OCI-LY1 (cell line): ENCODE results near the gene SMKR1.
A peak's percentile ranks its signal among the peaks of the same experiment; 100 is the strongest.

Experiments used
- H2AFZ ChIP-seq: fragments of 200-600 bp; sonication (generic), shearing (Covaris generic); 2 replicates; pipeline ENCODE4 v1.6.0; 2014; ENCODE audit warnings: antibody characterized with exemption, mild to moderate bottlenecking, low read length
- H3F3A ChIP-seq: fragments of 200-600 bp; sonication (generic), shearing (Covaris generic); 2 replicates; pipeline ENCODE4 v1.6.0; 2014; ENCODE audit warnings: mild to moderate bottlenecking, antibody characterized with exemption, low read length, moderate library complexity; ENCODE audit not compliant: insufficient read depth
- H3K27ac ChIP-seq: fragments of 200-600 bp; sonication (generic); 2 replicates; pipeline ENCODE4 v1.5.1; 2014; ENCODE audit warnings: low read length, mixed run types, mild to moderate bottlenecking, low read depth; ENCODE audit not compliant: poor library complexity, severe bottlenecking
- H3K27me3 ChIP-seq: fragments of 200-600 bp; sonication (generic); 2 replicates; pipeline ENCODE4 v1.6.0; 2014; ENCODE audit warnings: antibody characterized with exemption, mild to moderate bottlenecking, low read length, moderate library complexity; ENCODE audit not compliant: insufficient read depth
- H3K36me3 ChIP-seq: fragments of 200-600 bp; sonication (generic); 2 replicates; pipeline ENCODE4 v1.6.1; 2014; ENCODE audit warnings: mild to moderate bottlenecking, antibody characterized with exemption, low read length, moderate library complexity, mixed read lengths; ENCODE audit not compliant: insufficient read depth
- H3K4me1 ChIP-seq: fragments of 200-600 bp; sonication (generic); 2 replicates; pipeline ENCODE4 v1.5.1; 2014; ENCODE audit warnings: mild to moderate bottlenecking, low read length, moderate library complexity; ENCODE audit not compliant: insufficient read depth, severe bottlenecking
- H3K4me2 ChIP-seq: fragments of 200-600 bp; sonication (generic), shearing (Covaris generic); 2 replicates; pipeline ENCODE4 v1.6.1; 2014; ENCODE audit warnings: low read length
- H3K4me3 ChIP-seq: fragments of 200-600 bp; sonication (generic); 2 replicates; pipeline ENCODE4 v1.5.1; 2014; ENCODE audit warnings: low read length, low read depth, mild to moderate bottlenecking, mixed read lengths; ENCODE audit not compliant: poor library complexity, severe bottlenecking
- H3K79me2 ChIP-seq: fragments of 200-600 bp; shearing (Covaris generic); 2 replicates; pipeline ENCODE4 v1.6.1; 2016; ENCODE audit warnings: mixed run types, low read length, mixed read lengths; ENCODE audit not compliant: insufficient read depth
- H3K9ac ChIP-seq: fragments of 200-600 bp; sonication (generic), shearing (Covaris generic); 2 replicates; pipeline ENCODE4 v1.6.1; 2014; ENCODE audit warnings: mild to moderate bottlenecking, low read length, mixed read lengths
- H3K9me2 ChIP-seq: fragments of 200-600 bp; sonication (generic), shearing (Covaris generic); 2 replicates; pipeline ENCODE4 v1.6.1; 2014; ENCODE audit warnings: low read depth, mild to moderate bottlenecking, low read length, mixed read lengths
- H3K9me3 ChIP-seq: fragments of 200-600 bp; shearing (Covaris generic); 2 replicates; pipeline ENCODE4 v1.6.1; 2014; ENCODE audit warnings: low read length, mixed read lengths
- H4K20me1 ChIP-seq: fragments of 200-600 bp; sonication (generic), shearing (Covaris generic); 2 replicates; pipeline ENCODE4 v1.6.0; 2016; ENCODE audit warnings: mild to moderate bottlenecking, low read length; ENCODE audit not compliant: insufficient read depth
- CTCF ChIP-seq: fragments of 200-600 bp; sonication (generic), shearing (Covaris generic); IDR thresholded peaks from 2 replicates; pipeline ENCODE4 v1.5.1; 2017; ENCODE audit warnings: mild to moderate bottlenecking, antibody characterized with exemption, low read length, moderate library complexity, mixed read lengths
- EZH2 ChIP-seq: fragments of 200-600 bp; sonication (generic), shearing (Covaris generic); IDR thresholded peaks from 2 replicates; pipeline ENCODE4 v1.8.0; 2017; ENCODE audit warnings: borderline replicate concordance, mixed run types, mild to moderate bottlenecking, antibody characterized with exemption, low read length, moderate library complexity, mixed read lengths

The SMKR1 gene

DNA sequence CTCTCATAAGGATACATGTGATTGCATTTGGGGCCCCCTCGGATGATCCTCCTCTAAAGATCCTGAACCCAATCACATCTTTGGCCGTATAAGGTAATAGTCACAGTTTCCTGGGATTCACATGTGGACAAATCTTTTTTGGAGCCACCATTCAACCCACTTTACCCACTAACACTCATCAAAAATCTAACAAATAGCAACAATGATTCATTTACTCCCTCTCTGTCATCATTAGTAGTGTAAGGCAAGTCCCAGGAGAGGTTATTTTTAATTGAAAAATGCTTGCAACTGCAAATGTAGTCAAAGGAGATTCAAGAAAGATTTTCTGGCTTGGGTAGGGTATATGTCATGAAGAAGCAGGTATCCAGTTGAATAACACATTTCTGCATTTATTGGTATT lies 9.9 kb upstream of the SMKR1 start:
- H2AFZ ChIP-seq: no peak overlapping the region
- H3K79me2 ChIP-seq: no peaks in the 10 kb centered on the region
- no peaks in the 10 kb centered on the region; the same call in 1 of the 2 replicates for H3K9me3 ChIP-seq
- no peak overlapping the region for H3K4me3 ChIP-seq
- H3K27me3 ChIP-seq: 0 out of 2 replicates have a peak, but pooled peaks cover 6% of the 10 kb centered on the region
- H4K20me1 ChIP-seq: no peaks in the 10 kb centered on the region
- no peak overlapping the region for H3K9ac ChIP-seq
- H3F3A ChIP-seq: no peaks in the 10 kb centered on the region
- H3K9me2 ChIP-seq: no peaks in the 10 kb centered on the region
- H3K4me2 ChIP-seq: no peak overlapping the region
- H3K4me1 ChIP-seq: peaks cover 11% of the 10 kb centered on the region
- H3K27ac ChIP-seq: no peak overlapping the region
- TF ChIP-seq EZH2 (no peak), CTCF (no peak)
- H3K36me3 ChIP-seq: no peaks in the 10 kb centered on the region

GRCh38 chr7:129493555-129493954 lies 8.8 kb upstream of the SMKR1 start:
- no peak for TF ChIP-seq EZH2
- peak; percentile 61 for TF ChIP-seq CTCF
- no peak overlapping the region for H3K27ac ChIP-seq

GRCh38 chr7:129494041-129494440 lies 8.3 kb upstream of the SMKR1 start:
- H3F3A ChIP-seq: no peaks in the 10 kb centered on the region
- H3K4me2 ChIP-seq: no peak overlapping the region
- no peak overlapping the region for H2AFZ ChIP-seq
- no peaks in the 10 kb centered on the region for H3K9me2 ChIP-seq
- H3K9me3 ChIP-seq: no peaks in the 10 kb centered on the region; the same call in 1 of the 2 replicates
- no peak overlapping the region for H3K27ac ChIP-seq
- H3K27me3 ChIP-seq: 0 out of 2 replicates have a peak, but pooled peaks cover 6% of the 10 kb centered on the region
- no peak overlapping the region for H3K9ac ChIP-seq
- TF ChIP-seq EZH2 (no peak), CTCF (no peak)
- H3K4me3 ChIP-seq: no peak overlapping the region
- H3K36me3 ChIP-seq: no peaks in the 10 kb centered on the region
- peaks cover 11% of the 10 kb centered on the region for H3K4me1 ChIP-seq
- H4K20me1 ChIP-seq: no peaks in the 10 kb centered on the region
- no peaks in the 10 kb centered on the region for H3K79me2 ChIP-seq

More at GRCh38 chr7:129493555-129493954, 8.8 kb upstream of the SMKR1 start:
- Histone ChIP-seq H3K4me2 (no peak overlapping the region), H3F3A (no peaks in the 10 kb centered on the region), H3K9ac (no peak overlapping the region), H3K4me3 (no peak overlapping the region), H3K4me1 (peaks cover 11% of the 10 kb centered on the region), H3K36me3 (no peaks in the 10 kb centered on the region), H4K20me1 (no peaks in the 10 kb centered on the region), H3K9me3 (no peaks in the 10 kb centered on the region; the same call in 1 of the 2 replicates), H3K79me2 (no peaks in the 10 kb centered on the region), H3K9me2 (no peaks in the 10 kb centered on the region), H3K27me3 (0 out of 2 replicates have a peak, but pooled peaks cover 6% of the 10 kb centered on the region), H2AFZ (no peak overlapping the region)
